ENCODE measurements around the gene ACOX1.

- TF ChIP-seq POLR2A (IDR thresholded peaks at IDR 0.05): no peak
- TF ChIP-seq CTCF (IDR thresholded peaks at IDR 0.05): no peak
Measured at GRCh38 chr17:76026714-76027158, 47.8 kb upstream of the ACOX1 start.
